Subcutaneous abdominal adipose tissue (tissue), 5 donors: ENCODE results near the gene CLDN1.
"Not testable (repeated sequence)": the region's sequence is repeated elsewhere in the genome, so short reads cannot be mapped to it uniquely, and the experiment has no call there.

Experiments
- H3K27ac ChIP-seq: one replicate; pipeline ENCODE4 v1.7.0; 2013; ENCODE audit warnings: low read depth, mild to moderate bottlenecking, inconsistent platforms, low read length, moderate library complexity
- H3K27me3 ChIP-seq, 5 donors: one replicate each; pipeline ENCODE4 v1.7.0; 2013; ENCODE audit warnings: low read length in 5 of 5, inconsistent platforms in 1 of 5; ENCODE audit not compliant: control insufficient read depth in 5 of 5, insufficient read depth in 4 of 5
- H3K36me3 ChIP-seq, 5 donors: one replicate each; pipeline ENCODE4 v1.7.0; 2013; ENCODE audit warnings: low read length in 5 of 5; ENCODE audit not compliant: control insufficient read depth in 5 of 5, insufficient read depth in 5 of 5
- H3K4me1 ChIP-seq, 5 donors: one replicate each; pipeline ENCODE4 v1.7.0; 2013; ENCODE audit warnings: low read length in 5 of 5, mild to moderate bottlenecking in 3 of 5, moderate library complexity in 1 of 5; ENCODE audit not compliant: control insufficient read depth in 5 of 5, insufficient read depth in 5 of 5
- H3K4me3 ChIP-seq, 5 donors: one replicate each; pipeline ENCODE4 v1.7.0; 2013; ENCODE audit warnings: low read length in 5 of 5, low read depth in 1 of 5
- H3K9ac ChIP-seq, 5 donors: one replicate each; pipeline ENCODE4 v1.7.0; 2013; ENCODE audit warnings: low read length in 5 of 5, mild to moderate bottlenecking in 4 of 5, moderate library complexity in 3 of 5
- H3K9me3 ChIP-seq, 5 donors: one replicate each; pipeline ENCODE4 v1.7.0; 2013; ENCODE audit warnings: low read length in 5 of 5; ENCODE audit not compliant: control insufficient read depth in 5 of 5
- donor health status: healthy.
- donor health status: healthy.
- donor health status: healthy.
- donor health status: healthy.
- donor health status: healthy.

Gene CLDN1

DNA sequence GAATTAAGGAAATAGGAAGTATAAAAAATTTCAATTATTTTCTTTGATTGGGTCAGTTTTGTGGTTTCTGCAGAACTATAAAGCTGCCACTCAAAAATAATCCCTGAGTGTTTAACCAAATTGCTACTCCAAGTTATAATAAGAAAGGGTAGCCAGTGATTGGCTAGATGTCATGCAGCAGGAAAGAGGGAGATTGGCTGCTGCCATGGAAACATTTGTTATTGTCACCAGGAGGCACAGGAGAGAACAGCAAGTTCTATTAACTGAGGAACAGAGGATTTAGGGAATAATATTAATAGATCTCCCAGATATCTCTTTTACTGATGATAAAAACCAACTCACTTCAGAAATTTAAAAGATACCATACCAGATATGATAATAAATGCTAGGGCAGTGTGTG is 42.6 kb downstream of the CLDN1 start:
- Histone ChIP-seq H3K4me3 (no peak overlapping the region), H3K9ac (no peak overlapping the region), H3K36me3 (no peaks in the 10 kb centered on the region), H3K4me1 (no peaks in the 10 kb centered on the region), H3K27me3 (no peaks in the 10 kb centered on the region), H3K27ac (no peak overlapping the region), H3K9me3 (no peaks in the 10 kb centered on the region)

DNA sequence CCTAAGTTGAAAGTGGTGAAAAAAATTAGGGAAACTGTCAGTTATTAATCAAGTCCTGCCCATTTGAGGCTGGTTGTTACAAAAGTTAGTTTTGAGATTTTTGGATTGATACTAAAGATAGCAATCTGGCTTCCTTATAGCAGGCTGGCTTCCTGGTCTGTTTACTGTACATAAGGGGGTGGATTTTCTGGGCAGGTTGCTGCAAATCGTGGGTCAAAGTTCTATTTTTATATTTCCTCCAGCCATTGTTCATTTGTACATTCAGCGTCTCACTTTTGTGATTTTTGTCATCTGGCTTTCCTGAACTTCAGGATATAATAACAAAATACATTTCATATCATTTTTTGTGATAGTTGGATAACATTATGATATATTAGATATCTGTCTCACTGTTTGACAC is 49.5 kb downstream of the CLDN1 start:
- H3K4me1 ChIP-seq = no peaks in the 10 kb centered on the region
- H3K4me3 ChIP-seq = no peak overlapping the region
- H3K27me3 ChIP-seq = no peaks in the 10 kb centered on the region
- H3K9ac ChIP-seq = no peak overlapping the region
- no peaks in the 10 kb centered on the region for H3K9me3 ChIP-seq
- H3K36me3 ChIP-seq = no peaks in the 10 kb centered on the region
- no peak overlapping the region for H3K27ac ChIP-seq

DNA sequence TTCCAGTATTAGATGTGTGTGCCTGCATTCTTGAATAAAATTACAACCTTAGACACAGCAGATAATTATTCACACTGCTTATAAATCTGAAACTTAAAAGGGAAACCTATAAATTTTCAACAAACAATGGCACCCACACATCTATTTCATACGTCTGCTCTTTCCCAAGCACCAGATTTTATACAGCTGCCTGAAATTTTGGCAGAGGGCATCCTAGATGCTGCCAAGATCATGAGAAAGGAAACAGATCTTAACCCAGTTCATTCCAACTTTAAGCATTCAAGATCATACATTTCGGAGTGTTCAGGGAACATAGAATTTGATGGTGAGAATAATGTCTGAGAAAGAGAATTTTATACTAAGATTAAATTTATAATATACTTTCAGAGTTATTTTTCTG is 53.1 kb downstream of the CLDN1 start:
- H3K4me3 ChIP-seq = no peak overlapping the region
- no peaks in the 10 kb centered on the region for H3K27me3 ChIP-seq
- H3K27ac ChIP-seq = no peak overlapping the region
- no peaks in the 10 kb centered on the region for H3K4me1 ChIP-seq
- no peaks in the 10 kb centered on the region for H3K36me3 ChIP-seq
- H3K9me3 ChIP-seq = no peaks in the 10 kb centered on the region
- no peak overlapping the region for H3K9ac ChIP-seq

DNA sequence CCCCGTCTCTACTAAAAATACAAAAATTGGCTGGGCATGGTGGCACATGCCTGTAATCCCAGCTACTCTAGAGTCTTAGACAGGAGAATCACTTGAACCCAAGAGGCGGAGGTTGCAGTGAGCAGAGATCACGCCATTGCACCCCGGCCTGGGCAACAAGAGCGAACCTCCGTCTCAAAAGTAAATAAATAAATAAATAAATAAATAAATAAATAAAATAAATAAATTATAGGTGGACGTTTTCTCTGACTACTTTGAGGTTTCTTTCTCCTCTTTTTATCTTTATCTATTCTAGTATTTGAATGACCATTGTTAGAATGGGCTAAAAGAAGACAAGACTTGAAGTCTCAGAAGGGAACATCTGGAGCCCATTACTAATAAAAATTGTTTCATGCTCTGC is 54.8 kb downstream of the CLDN1 start:
- H3K9me3 ChIP-seq, H3K27ac ChIP-seq, H3K36me3 ChIP-seq, H3K4me3 ChIP-seq, H3K9ac ChIP-seq, H3K4me1 ChIP-seq, H3K27me3 ChIP-seq: not testable (repeated sequence)

DNA sequence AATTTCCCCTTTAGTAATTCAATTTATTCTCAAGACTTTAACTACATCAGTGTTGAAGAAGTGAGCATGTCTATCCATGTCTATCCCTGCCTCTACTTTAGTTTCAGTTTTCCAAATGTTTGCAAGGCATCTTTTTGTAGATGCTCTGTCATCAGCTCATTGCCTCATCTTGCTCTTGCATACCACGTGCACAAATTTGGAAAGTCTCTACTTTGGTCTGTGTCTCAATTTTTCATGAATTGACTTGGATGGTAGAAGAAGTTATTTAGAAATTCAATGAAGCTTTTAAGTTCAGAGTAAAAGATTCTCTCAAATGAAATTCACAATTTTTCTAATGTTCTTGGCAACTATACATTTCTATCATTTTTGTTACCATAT is 55.3 kb downstream of the CLDN1 start:
- no peak overlapping the region for H3K27ac ChIP-seq
- H3K36me3 ChIP-seq = no peaks in the 10 kb centered on the region

DNA sequence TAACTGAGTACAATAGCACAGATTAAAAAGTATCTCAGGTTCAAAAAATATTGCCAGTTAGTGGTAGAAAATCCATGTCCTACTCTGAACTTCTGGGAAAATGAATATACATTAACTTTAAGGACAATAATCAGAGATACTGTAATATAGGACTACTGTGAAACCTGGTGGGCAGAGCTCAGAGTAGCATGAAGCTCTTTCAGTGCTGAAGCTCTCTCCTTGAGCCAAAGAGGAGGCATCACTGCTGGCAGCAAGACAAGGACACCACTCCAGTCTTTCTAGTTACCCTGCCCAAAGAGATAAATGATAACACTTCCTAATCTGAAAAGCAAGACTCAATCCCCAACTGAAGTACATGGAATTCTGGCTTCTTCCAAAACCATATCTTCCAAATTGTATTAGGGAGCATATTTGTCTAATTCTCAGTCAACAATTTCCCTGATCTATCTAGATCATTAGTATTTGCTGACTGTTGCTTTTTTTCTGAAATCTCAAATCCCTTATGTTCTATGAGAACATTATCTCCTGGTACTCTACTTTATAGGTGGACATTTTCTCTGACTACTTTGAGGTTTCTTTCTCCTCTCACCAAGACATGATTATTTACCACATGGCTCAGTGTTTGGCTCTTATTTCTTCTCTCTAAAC is 55.9 kb downstream of the CLDN1 start:
- Histone ChIP-seq H3K9ac (no peak overlapping the region), H3K27me3 (no peaks in the 10 kb centered on the region), H3K36me3 (no peaks in the 10 kb centered on the region), H3K27ac (no peak overlapping the region), H3K9me3 (no peaks in the 10 kb centered on the region), H3K4me1 (peaks cover 0 to under 1% (median 0%) of the 10 kb centered on the region in 5 donors), H3K4me3 (no peak overlapping the region)

More for the DNA sequence above, 55.3 kb downstream of the CLDN1 start:
- Histone ChIP-seq H3K4me1 (no peaks in the 10 kb centered on the region), H3K4me3 (no peak overlapping the region), H3K9ac (no peak overlapping the region), H3K9me3 (no peaks in the 10 kb centered on the region), H3K27me3 (no peaks in the 10 kb centered on the region)

DNA sequence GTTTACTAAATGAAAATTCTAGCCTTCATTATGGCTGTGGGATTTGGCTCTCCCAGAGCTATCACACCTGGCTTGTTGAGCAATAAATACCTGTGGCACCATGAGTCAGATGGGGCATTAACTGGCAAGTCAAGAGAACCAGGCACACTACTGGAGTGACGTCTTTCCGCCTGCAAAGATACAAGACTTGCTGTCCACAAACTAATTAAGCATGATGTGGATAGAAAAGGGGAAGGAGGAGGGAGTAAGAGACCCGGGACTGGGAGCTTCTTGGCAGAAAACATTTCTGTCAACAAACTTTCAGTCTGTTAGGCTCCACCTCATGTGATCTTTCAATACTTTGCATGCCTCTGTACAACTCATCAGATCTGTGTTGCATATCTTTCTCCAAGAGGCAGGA is 56.5 kb downstream of the CLDN1 start:
- H3K27me3 ChIP-seq = no peaks in the 10 kb centered on the region
- H3K4me3 ChIP-seq = no peak overlapping the region
- H3K4me1 ChIP-seq = peaks cover 0 to 3% (median 0%) of the 10 kb centered on the region in 5 donors
- H3K9ac ChIP-seq = no peak overlapping the region
- no peaks in the 10 kb centered on the region for H3K9me3 ChIP-seq
- no peaks in the 10 kb centered on the region for H3K36me3 ChIP-seq
- H3K27ac ChIP-seq = no peak overlapping the region

DNA sequence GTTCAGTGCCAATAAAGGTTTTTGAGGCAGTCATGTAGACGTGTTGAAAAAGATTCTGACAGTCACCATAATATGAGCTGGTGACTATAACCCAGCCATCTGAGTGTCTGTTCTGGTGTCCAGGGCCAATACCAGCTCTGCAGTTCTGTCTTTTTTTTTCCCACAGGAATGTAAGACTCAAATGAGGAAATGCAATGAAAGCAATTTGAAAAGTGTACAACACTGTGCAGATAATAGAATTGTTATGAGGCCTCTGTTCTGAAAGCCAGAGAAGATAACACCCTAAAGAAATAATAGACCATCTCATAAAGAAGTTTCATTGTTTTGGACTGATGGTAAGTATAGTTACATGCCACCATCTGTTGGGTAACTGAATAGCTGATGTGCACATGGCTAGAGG is 57.1 kb downstream of the CLDN1 start:
- H3K36me3 ChIP-seq = no peaks in the 10 kb centered on the region
- no peaks in the 10 kb centered on the region for H3K9me3 ChIP-seq
- H3K27ac ChIP-seq = no peak overlapping the region
- H3K4me1 ChIP-seq = peaks cover 0 to 6% (median 0%) of the 10 kb centered on the region in 5 donors
- no peak overlapping the region for H3K4me3 ChIP-seq
- no peaks in the 10 kb centered on the region for H3K27me3 ChIP-seq
- no peak overlapping the region for H3K9ac ChIP-seq

DNA sequence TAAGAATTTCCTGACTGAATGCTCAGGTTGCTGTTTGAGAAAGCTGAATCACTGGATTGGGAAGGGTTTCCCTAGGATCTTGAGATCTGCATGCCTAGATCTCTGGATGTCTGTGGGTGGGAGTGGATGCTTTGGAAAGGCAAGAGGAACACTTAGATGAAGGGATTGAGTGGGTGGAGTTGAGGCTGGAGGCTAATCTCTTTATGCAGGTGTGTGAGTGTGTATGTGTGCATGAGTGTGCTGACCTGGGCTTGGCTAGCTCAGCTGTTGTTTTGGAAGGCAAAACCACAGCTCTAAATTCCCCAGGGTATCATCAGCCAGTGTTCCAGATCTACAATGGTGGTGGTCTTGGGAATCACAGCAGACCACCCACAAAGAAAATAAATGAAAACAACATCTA is 60.5 kb downstream of the CLDN1 start:
- H3K9me3 ChIP-seq = no peaks in the 10 kb centered on the region
- H3K9ac ChIP-seq = no peak overlapping the region
- H3K27ac ChIP-seq = no peak overlapping the region
- H3K4me1 ChIP-seq = peaks cover 0 to 6% (median 0%) of the 10 kb centered on the region in 5 donors
- H3K27me3 ChIP-seq = no peaks in the 10 kb centered on the region
- no peak overlapping the region for H3K4me3 ChIP-seq
- no peaks in the 10 kb centered on the region for H3K36me3 ChIP-seq

DNA sequence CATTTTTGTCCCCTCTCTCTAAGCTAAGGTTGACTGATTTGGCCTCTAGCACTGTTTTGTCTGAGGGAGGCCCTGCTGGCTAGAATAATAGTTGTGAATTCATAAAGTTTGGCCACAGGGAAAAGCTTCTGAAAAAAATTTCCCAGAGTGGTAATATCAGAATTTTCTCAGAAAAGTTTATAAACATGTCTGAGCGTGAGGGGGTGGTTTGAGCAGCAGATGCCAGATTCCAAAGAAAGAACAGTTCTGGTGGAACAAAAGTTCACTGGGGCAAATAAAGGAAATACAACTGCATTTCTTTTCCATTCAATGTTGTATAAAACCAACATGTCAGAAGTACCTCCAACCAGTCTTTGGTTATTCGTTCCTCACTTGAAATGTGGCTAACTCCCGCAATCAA is 61.2 kb downstream of the CLDN1 start:
- H3K27ac ChIP-seq = no peak overlapping the region
- H3K27me3 ChIP-seq = no peaks in the 10 kb centered on the region
- no peak overlapping the region for H3K4me3 ChIP-seq
- no peaks in the 10 kb centered on the region for H3K36me3 ChIP-seq
- peaks cover 0 to 6% (median 0%) of the 10 kb centered on the region in 5 donors for H3K4me1 ChIP-seq
- no peaks in the 10 kb centered on the region for H3K9me3 ChIP-seq
- no peak overlapping the region for H3K9ac ChIP-seq

DNA sequence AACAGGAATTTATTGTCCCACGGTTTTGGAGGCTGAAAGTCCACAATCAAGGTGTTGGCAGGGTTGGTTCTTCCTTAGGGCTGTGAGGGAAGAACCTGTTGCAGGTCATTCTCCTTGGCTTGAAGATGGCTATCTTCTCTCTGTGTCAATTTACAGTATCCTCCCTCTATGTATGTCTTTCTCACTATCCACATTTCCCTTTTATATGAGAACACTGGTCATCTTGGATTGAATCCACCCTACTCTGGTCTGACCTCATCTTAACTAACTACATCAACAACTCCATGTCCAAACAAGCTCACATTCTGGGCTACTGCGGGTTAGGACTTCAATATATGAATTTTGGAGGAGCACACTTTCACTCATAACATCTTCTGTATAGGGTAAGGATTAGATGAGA is 61.9 kb downstream of the CLDN1 start:
- Histone ChIP-seq H3K27me3 (no peaks in the 10 kb centered on the region), H3K4me3 (no peak overlapping the region)

More for the DNA sequence above, 61.9 kb downstream of the CLDN1 start:
- Histone ChIP-seq H3K4me1 (peaks cover 0 to 6% (median 0%) of the 10 kb centered on the region in 5 donors), H3K9ac (no peak overlapping the region), H3K36me3 (no peaks in the 10 kb centered on the region), H3K27ac (no peak overlapping the region), H3K9me3 (no peaks in the 10 kb centered on the region)
